RWPE2 (cell line): ENCODE measurements around the gene PTPRT.

Experiments
- ATAC-seq: fragments of 200-7000 bp; cut with Tn5 transposase; 3 replicates; pipeline ENCODE4 v1.9.1; 2021; ENCODE audit warnings: low read depth
- DNase-seq: peaks from one replicate; pipeline ENCODE4 v3.0.0-alpha.2; 2020; ENCODE audit warnings: low spot score
- H3K27ac ChIP-seq: fragments of 450-650 bp; 2 replicates; pipeline ENCODE4 v1.5.1; 2017; ENCODE audit warnings: mild to moderate bottlenecking; ENCODE audit not compliant: poor library complexity, severe bottlenecking
- H3K27me3 ChIP-seq: fragments of 250-450 bp; sonication (Bioruptor Pico); 2 replicates; pipeline ENCODE4 v1.5.1; 2021; ENCODE audit warnings: mild to moderate bottlenecking, moderate library complexity; ENCODE audit not compliant: insufficient read depth, poor library complexity, severe bottlenecking
- H3K36me3 ChIP-seq: fragments of 250-450 bp; sonication (Bioruptor Pico); 2 replicates; pipeline ENCODE4 v1.5.1; 2020; ENCODE audit warnings: low read depth, mild to moderate bottlenecking, moderate library complexity
- H3K4me1 ChIP-seq: fragments of 250-450 bp; sonication (Bioruptor Pico); 2 replicates; pipeline ENCODE4 v1.5.1; 2021; ENCODE audit warnings: mild to moderate bottlenecking, moderate library complexity; ENCODE audit not compliant: insufficient read depth, poor library complexity, severe bottlenecking
- H3K4me3 ChIP-seq: fragments of 250-450 bp; sonication (Bioruptor Pico); 2 replicates; pipeline ENCODE4 v1.5.1; 2021; ENCODE audit warnings: mild to moderate bottlenecking, moderate library complexity; ENCODE audit not compliant: severe bottlenecking
- H3K9me3 ChIP-seq: fragments of 250-450 bp; sonication (Bioruptor Pico); 2 replicates; pipeline ENCODE4 v1.5.1; 2021; ENCODE audit warnings: mild to moderate bottlenecking, moderate library complexity; ENCODE audit not compliant: severe bottlenecking
- CTCF ChIP-seq: fragments of 450-650 bp; IDR thresholded peaks from one replicate; pipeline ENCODE4 v1.5.1; 2017; ENCODE audit warnings: mild to moderate bottlenecking, moderate library complexity; ENCODE audit not compliant: poor library complexity, severe bottlenecking

Gene PTPRT

GRCh38 chr20:42697962-42698361 lies 491.7 kb downstream of the PTPRT start:
- H3K4me1 ChIP-seq, result no peaks in the 10 kb centered on the region
- H3K9me3 ChIP-seq, result no peaks in the 10 kb centered on the region
- no peak for TF ChIP-seq CTCF
- no peak for DNase-seq
- no peaks in the 10 kb centered on the region for H3K36me3 ChIP-seq
- no peak for ATAC-seq
- H3K27me3 ChIP-seq, result peaks cover 13% of the 10 kb centered on the region
- no peak overlapping the region for H3K27ac ChIP-seq
- H3K4me3 ChIP-seq, result no peak overlapping the region

- Histone ChIP-seq H3K9me3 (no peaks in the 10 kb centered on the region), H3K27me3 (peaks cover 8% of the 10 kb centered on the region), H3K27ac (no peak overlapping the region), H3K36me3 (no peaks in the 10 kb centered on the region), H3K4me1 (no peaks in the 10 kb centered on the region), H3K4me3 (no peak overlapping the region)
- no peak for ATAC-seq
- TF ChIP-seq CTCF, result no peak
- no peak for DNase-seq
Measured at GRCh38 chr20:42690842-42691437, 498.8 kb downstream of the PTPRT start.

GRCh38 chr20:42688576-42688975 lies 501.1 kb downstream of the PTPRT start:
- Histone ChIP-seq H3K27me3 (no peaks in the 10 kb centered on the region), H3K9me3 (no peaks in the 10 kb centered on the region), H3K36me3 (no peaks in the 10 kb centered on the region), H3K4me3 (no peak overlapping the region), H3K4me1 (no peaks in the 10 kb centered on the region), H3K27ac (no peak overlapping the region)
- DNase-seq, result no peak
- TF ChIP-seq CTCF, result no peak
- ATAC-seq, result peak; percentile 62

GRCh38 chr20:42686057-42686456 lies 503.6 kb downstream of the PTPRT start:
- Histone ChIP-seq H3K4me3 (no peak overlapping the region), H3K27me3 (no peaks in the 10 kb centered on the region), H3K36me3 (no peaks in the 10 kb centered on the region), H3K27ac (no peak overlapping the region), H3K4me1 (no peaks in the 10 kb centered on the region), H3K9me3 (no peaks in the 10 kb centered on the region)
- no peak for TF ChIP-seq CTCF
- DNase-seq, result no peak
- ATAC-seq, result no peak

- peak; percentile 61 for TF ChIP-seq CTCF
- H3K27me3 ChIP-seq, result no peaks in the 10 kb centered on the region
- no peak for DNase-seq
- H3K36me3 ChIP-seq, result no peaks in the 10 kb centered on the region
- no peak overlapping the region for H3K4me3 ChIP-seq
- H3K27ac ChIP-seq, result no peak overlapping the region
- no peaks in the 10 kb centered on the region for H3K9me3 ChIP-seq
- ATAC-seq, result peak; percentile 59; the same call in 2 of the 3 replicates
- no peaks in the 10 kb centered on the region for H3K4me1 ChIP-seq
Measured at GRCh38 chr20:42678895-42679294, 510.8 kb downstream of the PTPRT start.
